Stimulated activated CD4-positive, alpha-beta T cell treated with anti-CD3 and anti-CD28 coated beads, Interleukin-1b, Interleukin-23, amount 100 ng/mL, for 48 hours (primary cell): Measurements from ENCODE around the gene BANF2.

ENCODE experiments used
- DNase-seq: peaks from one replicate; pipeline ENCODE4 v3.0.0-alpha.2; 2020

BANF2 gene

GRCh38 chr20:17735959-17736621 is 36.3 kb downstream of the BANF2 start:
- no peak for DNase-seq

GRCh38 chr20:17738154-17738553 is 38.4 kb downstream of the BANF2 start:
- no peak for DNase-seq

- no peak for DNase-seq
These were observed 41.5 kb downstream of the BANF2 start for GRCh38 chr20:17741220-17741619.

GRCh38 chr20:17742731-17743130 is 43.0 kb downstream of the BANF2 start:
- no peak for DNase-seq

- no peak for DNase-seq
These were observed 43.9 kb downstream of the BANF2 start for GRCh38 chr20:17743677-17744076.

DNA sequence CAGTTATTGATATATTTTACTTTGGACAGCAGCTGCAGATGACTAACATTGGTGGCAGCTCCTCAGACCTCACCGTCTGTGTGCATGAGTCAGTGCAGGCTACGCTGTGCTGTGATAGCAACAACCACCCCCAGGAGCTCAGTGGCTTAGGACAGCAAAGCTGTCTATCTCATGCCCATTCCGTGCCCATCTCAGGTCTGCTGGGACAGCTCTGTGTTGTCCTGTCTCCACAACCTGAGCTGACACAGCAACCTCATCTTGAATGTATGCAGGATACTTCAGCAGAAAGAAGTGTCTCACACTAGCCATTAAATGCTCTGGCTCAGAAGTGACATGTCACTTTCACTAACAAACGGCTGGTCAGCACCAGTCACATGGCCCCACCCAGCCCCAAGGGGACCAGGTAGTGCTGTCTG is 47.7 kb downstream of the BANF2 start:
- no peak for DNase-seq

DNA sequence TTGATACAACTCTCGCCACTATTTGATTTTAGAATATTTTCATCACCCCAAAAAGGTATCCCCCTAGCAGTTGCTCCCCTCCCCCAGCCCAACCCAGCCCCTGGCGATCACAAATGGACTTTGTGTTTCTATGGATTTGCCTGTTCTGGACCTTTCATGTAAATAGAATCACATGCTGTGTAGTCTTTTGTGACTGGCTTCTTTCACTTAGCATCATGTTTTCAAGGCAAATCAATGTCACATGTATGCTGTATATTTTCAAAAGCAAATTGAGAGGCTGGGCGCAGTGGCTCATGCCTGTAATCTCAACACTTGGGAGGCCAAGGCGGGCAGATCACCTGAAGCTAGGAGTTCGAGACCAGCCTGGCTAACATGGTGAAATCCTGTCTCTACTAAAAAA is 48.5 kb downstream of the BANF2 start:
- DNase-seq: no peak

GRCh38 chr20:17749626-17749977 is 49.8 kb downstream of the BANF2 start:
- DNase-seq: no peak

GRCh38 chr20:17749978-17750721 is 50.4 kb downstream of the BANF2 start:
- no peak for DNase-seq

GRCh38 chr20:17750722-17751045 is 50.9 kb downstream of the BANF2 start:
- DNase-seq: no peak

DNA sequence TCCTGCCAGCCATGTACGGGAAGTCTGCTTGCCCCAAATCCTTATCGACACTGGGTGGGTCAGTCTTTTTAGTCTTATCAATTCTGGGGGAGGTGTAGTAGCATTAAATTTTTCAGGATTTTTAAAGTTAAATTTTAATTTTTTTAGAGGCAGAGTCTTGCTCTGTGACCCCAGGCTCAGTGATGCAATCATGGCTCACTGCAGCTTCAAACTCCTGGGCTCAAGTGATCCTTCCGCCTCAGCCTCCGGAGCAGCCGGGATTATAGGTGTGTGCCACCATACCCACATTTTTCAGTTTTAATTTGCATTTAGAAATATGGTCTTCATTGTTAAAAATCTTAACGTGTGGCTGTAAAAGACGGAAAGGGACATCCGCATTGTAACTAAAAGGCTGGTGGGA is 51.9 kb downstream of the BANF2 start:
- DNase-seq: no peak

DNA sequence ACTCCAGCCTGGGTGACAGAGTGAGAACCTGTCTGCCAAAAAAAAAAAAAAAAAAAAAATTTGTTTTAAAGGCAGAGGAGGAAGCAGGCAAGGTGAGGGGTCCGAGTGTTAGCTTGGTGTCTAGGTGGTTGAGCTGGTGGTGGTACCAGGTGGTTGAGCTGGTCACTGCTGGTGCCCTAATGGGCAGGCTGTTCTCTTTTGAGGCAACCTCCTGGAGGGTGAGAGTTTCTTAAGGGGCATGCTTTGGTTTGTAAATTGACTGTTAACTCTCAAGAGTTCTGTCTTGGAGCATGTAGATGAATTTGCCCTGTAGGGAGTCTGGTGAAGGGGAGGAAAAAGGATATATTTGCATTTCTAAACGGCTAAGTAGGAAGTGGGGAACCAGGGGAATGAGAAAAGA is 52.7 kb downstream of the BANF2 start:
- DNase-seq: no peak

- no peak for DNase-seq
These were observed 53.8 kb downstream of the BANF2 start for GRCh38 chr20:17753516-17753915.

DNA sequence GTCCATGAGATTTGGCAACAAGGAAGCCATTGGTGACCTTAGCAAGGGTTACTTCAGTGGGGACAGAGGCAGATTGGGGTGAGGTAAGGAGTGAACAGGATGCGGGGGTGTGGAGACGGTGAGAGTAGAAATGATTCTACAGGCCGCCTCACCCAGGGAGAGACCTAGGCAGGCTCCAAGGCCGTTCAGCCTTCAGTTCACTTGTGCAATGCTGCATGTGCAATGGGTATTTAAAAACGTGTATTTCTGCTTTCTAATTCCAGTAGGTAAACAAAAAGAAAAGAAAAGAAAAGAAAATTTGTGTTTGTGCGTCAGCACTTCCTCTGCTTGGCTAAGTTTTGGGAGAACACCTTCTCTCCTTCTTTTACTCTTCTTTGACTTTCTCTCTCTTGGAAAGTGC is 56.8 kb downstream of the BANF2 start:
- DNase-seq: no peak

GRCh38 chr20:17757496-17757895 is 57.7 kb downstream of the BANF2 start:
- no peak for DNase-seq

GRCh38 chr20:17758010-17758409 is 58.2 kb downstream of the BANF2 start:
- DNase-seq: no peak

GRCh38 chr20:17758512-17758911 is 58.7 kb downstream of the BANF2 start:
- no peak for DNase-seq

- DNase-seq: no peak
These were observed 59.7 kb downstream of the BANF2 start for GRCh38 chr20:17759449-17759848.

DNA sequence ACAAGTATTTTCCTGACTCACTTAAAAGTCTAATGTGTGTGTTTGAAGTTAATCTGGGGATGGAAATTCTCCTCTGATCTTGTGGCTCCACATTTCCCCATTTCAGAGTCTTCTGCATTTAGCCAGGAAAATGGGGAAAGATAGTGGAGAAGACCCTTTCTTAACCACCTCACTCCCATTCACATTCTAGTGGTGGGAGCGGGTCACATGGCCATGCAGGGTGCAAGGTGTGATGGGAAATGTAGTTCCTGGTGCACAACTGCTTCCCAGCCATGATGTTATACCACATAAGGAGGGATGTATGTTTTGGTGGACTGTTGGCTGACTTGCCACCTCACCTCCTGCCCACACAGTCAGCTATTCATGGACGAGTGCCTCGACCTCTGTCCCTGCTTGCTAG is 61.8 kb downstream of the BANF2 start:
- no peak for DNase-seq

DNA sequence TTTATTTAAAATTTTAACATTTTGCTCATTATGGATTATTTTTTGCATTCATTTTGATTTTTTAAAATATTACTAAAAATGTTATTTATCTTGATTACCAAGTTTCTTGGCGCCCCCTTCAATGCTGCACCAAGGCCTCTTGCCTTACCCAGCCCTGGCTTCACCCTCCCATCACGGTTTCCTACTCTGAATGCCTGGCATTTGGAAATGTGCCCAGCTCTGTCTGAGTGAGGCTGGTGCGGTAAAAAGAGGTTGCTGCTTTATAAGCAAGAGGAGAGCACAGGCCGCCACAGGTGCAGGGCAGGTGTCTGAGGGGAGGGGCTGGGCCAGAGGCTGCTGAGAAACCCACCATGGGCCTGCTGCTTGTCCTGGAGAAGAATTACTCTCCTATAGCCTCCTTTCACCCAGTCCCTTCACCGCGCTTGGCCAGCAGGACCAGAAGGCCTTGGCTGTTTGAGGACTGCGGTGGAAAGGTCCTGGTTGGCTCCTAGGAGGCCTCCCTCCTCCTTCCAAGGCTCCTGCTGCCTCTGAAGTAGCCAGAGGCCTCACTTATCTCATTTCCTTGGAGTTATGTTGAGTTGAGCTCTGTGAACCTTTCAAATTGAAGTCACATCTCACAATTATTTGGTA is 62.6 kb downstream of the BANF2 start:
- no peak for DNase-seq

DNA sequence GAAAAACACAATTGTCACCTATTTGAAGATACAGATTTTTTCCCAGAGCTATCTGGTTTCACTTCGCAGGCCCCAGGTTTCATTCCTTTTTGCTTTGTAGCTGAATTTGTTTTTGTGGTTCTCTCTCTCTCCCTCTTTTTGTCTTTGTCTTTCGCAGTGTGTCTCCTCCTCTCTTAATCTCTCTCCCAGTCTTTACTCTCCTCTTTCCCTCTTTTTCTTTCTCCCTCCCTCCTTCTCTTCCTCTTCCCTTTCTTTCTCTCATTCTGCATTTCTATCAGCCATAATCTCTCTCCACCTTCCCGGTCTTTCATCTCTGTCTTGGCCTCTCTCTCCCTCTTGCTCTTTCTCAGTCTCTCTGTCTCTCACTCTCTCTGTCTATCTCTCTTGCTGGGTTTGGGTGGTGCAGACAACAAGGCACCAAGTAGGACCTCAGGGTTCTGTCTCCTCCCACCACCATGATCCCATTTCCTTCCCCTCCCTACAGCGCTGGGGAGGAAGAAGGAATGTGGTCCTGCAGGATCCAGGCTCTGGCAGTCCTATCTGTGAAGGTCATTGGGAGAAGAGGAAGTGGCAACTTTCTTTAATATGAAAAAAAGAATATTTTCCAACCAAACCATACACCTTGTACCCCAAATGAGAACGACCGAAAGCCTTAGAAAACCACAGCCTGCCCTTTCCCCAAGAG is 63.2 kb downstream of the BANF2 start:
- no peak for DNase-seq

DNA sequence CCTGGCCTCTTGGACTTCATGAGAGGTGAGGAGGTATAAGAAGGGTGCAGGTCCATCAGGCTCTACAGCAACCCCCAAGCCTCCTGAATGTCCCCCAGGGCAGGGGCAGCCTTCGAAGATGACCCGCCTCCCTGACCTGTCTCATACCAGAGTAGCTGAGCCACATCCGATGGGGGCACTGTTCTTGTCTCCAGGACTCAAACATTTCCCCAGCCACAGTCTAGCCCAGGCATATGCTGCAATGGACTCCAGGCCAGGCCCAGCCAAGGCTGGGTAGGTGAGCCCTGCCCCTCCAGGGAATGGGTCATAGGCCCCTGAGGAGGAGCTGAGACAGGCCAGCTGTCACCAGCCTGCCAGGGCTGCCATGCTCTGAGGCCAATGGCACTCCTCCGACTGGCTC is 65.3 kb downstream of the BANF2 start:
- no peak for DNase-seq

DNA sequence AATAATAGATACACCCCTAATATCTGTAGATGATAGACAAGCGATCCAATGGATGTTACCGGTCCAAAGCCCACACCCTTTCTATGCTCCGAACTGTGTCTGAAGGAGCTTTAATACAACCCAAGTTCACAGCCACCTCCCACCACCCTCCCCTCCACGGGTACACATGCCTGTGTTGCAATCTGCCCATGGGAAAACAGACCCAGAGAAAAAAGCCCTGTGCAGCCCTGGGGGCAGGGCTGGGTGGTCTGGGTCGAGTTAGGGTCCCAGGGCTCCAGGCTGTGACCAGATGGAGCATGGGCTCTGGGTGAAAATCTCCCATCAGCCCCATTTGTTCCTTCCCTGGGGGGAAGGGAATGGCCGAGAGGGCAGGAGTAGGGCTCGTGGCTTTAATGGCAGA is 65.8 kb downstream of the BANF2 start:
- DNase-seq: no peak

GRCh38 chr20:17766226-17766625 is 66.5 kb downstream of the BANF2 start:
- DNase-seq: no peak
